B cell (primary cell): ENCODE data around the gene FHIT. TPM values are rescaled to one million over a fixed set of nuclear protein-coding genes. Genes with fewer than 3 reads are reported as not detected.

ENCODE experiments used
- ATAC-seq: fragments of 200-7000 bp; cut with Tn5 transposase; one replicate; pipeline ENCODE4 v1.10.0; 2021; ENCODE audit warnings: low read depth, mild to moderate bottlenecking, moderate number of reproducible peaks, moderate library complexity
- CTCF ChIA-PET: fragments of 350-600 bp; sonication (Branson Sonifier 250); formaldehyde crosslinking; loops from one replicate; lab custom pipeline; 2021; ENCODE audit warnings: antibody characterized with exemption, inconsistent platforms; lab: Charles Lee
- POLR2A ChIA-PET: fragments of 350-600 bp; sonication (Branson Sonifier 250); formaldehyde crosslinking; loops from one replicate; lab custom pipeline; 2021; ENCODE audit warnings: antibody characterized with exemption; lab: Charles Lee
- DNase-seq: peaks from one replicate; pipeline ENCODE4 v3.0.0; 2013
- H2AFZ ChIP-seq: 2 replicates; pipeline ENCODE4 v1.6.1; 2012; ENCODE audit warnings: mild to moderate bottlenecking, low read depth, low read length; ENCODE audit not compliant: insufficient read depth, poor library complexity, severe bottlenecking
- H3K27ac ChIP-seq, 2 donors: 1 replicate in 1 of 2; 2 replicates in 1 of 2; pipeline ENCODE4 v1.5.1; 2012 to 2013; ENCODE audit warnings: low read length in 2 of 2, mild to moderate bottlenecking in 2 of 2, moderate library complexity in 1 of 2
- H3K27me3 ChIP-seq, 4 experiments: fragments of 200-600 bp in 1 of 4; sonication (generic) in 1 of 4; replicated peaks in 1 of 4; 1 replicate in 2 of 4; 2 replicates in 2 of 4; pipeline versions ENCODE4 v1.6.1 to v1.7.0; 2013 to 2016; ENCODE audit warnings: low read length in 3 of 4, mild to moderate bottlenecking in 2 of 4, mixed read lengths in 1 of 4, moderate library complexity in 1 of 4; ENCODE audit not compliant: insufficient read depth in 4 of 4, control insufficient read depth in 3 of 4; ENCODE audit errors: control extremely low read depth in 1 of 4
- H3K36me3 ChIP-seq, 2 experiments: replicated peaks in 1 of 2; 1 replicate in 1 of 2; 2 replicates in 1 of 2; pipeline versions ENCODE4 v1.6.1 to v1.7.1; 2013; ENCODE audit warnings: low read length in 1 of 2; ENCODE audit not compliant: insufficient read depth in 2 of 2, control insufficient read depth in 1 of 2; ENCODE audit errors: control extremely low read depth in 1 of 2, extremely low read depth in 1 of 2
- H3K4me1 ChIP-seq, 2 donors: fragments of 200-600 bp in 1 of 2; sonication (generic) in 1 of 2; 1 replicate in 1 of 2; 2 replicates in 1 of 2; pipeline versions ENCODE4 v1.5.1 to v1.6.1; 2013 to 2017; ENCODE audit warnings: low read length in 2 of 2; ENCODE audit not compliant: control insufficient read depth in 2 of 2, insufficient read depth in 2 of 2
- H3K4me2 ChIP-seq: replicated peaks from 2 replicates; pipeline ENCODE3; 2012; ENCODE audit warnings: mild to moderate bottlenecking, low read depth, low read length; ENCODE audit not compliant: poor library complexity, severe bottlenecking
- H3K4me3 ChIP-seq, 5 experiments: fragments of 200-600 bp in 1 of 5; sonication (generic) in 1 of 5; 1 replicate in 3 of 5; 2 replicates in 2 of 5; pipeline versions ENCODE4 v1.5.1 to v1.7.0; 2011 to 2016; ENCODE audit warnings: low read length in 4 of 5, mild to moderate bottlenecking in 4 of 5, low read depth in 2 of 5, control low read depth in 1 of 5, moderate library complexity in 1 of 5; ENCODE audit not compliant: insufficient read depth in 1 of 5; ENCODE audit errors: control extremely low read depth in 1 of 5, extremely low read depth in 1 of 5
- H3K79me2 ChIP-seq: fragments of 200-600 bp; sonication (generic); one replicate; pipeline ENCODE4 v1.6.0; 2016; ENCODE audit warnings: low read length; ENCODE audit not compliant: control insufficient read depth, insufficient read depth
- H3K9ac ChIP-seq: fragments of 200-600 bp; sonication (generic); 2 replicates; pipeline ENCODE4 v1.6.1; 2017; ENCODE audit warnings: mild to moderate bottlenecking, low read length, moderate library complexity
- H3K9me3 ChIP-seq, 3 donors: one replicate each; pipeline versions ENCODE4 v1.6.1 to v1.7.1; 2013; ENCODE audit warnings: low read length in 2 of 3; ENCODE audit not compliant: control insufficient read depth in 2 of 3, insufficient read depth in 1 of 3; ENCODE audit errors: control extremely low read depth in 1 of 3
- H4K20me1 ChIP-seq: 2 replicates; pipeline ENCODE4 v1.6.0; 2012; ENCODE audit warnings: mild to moderate bottlenecking, low read length; ENCODE audit not compliant: insufficient read depth, control insufficient read depth, poor library complexity, severe bottlenecking
- H3K27ac Mint-ChIP-seq: one replicate; pipeline ENCODE4 v1.8.0; 2021; ENCODE audit warnings: mixed read lengths
- H3K27me3 Mint-ChIP-seq: one replicate; pipeline ENCODE4 v1.8.0; 2021; ENCODE audit warnings: mixed read lengths
- H3K4me1 Mint-ChIP-seq: one replicate; pipeline ENCODE4 v1.8.0; 2021; ENCODE audit warnings: mixed read lengths
- H3K4me3 Mint-ChIP-seq: one replicate; pipeline ENCODE4 v1.8.0; 2021; ENCODE audit warnings: mixed read lengths
- H3K9me3 Mint-ChIP-seq: one replicate; pipeline ENCODE4 v1.8.0; 2022; ENCODE audit warnings: mixed read lengths; ENCODE audit not compliant: insufficient read depth
- CTCF ChIP-seq: fragments of 200-600 bp; IDR thresholded peaks from one replicate; pipeline ENCODE4 v1.8.0; 2022; ENCODE audit warnings: antibody characterized with exemption, mild to moderate bottlenecking
- EZH2 ChIP-seq: IDR thresholded peaks from 2 replicates; pipeline ENCODE4 v1.6.1; 2012; ENCODE audit warnings: borderline replicate concordance, low read depth, mild to moderate bottlenecking, moderate library complexity, low read length; ENCODE audit not compliant: insufficient read depth, poor library complexity, severe bottlenecking
- WGBS: methylation state at CpG from one replicate; pipeline ENCODE4 v1.1.5; 2013; ENCODE audit warnings: missing lambda C conversion rate; ENCODE audit not compliant: insufficient coverage; 5-methylcytosine and 5-hydroxymethylcytosine counted together
- intact Hi-C: fragments of 100-400 bp; cut with micrococcal nuclease; formaldehyde crosslinking; loops from one replicate; pipeline ENCODE4 v1.10.0; 2022
- polyA plus RNA-seq: library from polyadenylated mRNA; depleted of rRNA; stranded (reverse); fragments of >200 nt; gene quantifications from 2 replicates; pipeline ENCODE4 v1.2.3, GENCODE V29; 2012
- total RNA-seq, 2 donors: library from RNA; stranded (reverse); fragments of 120-200 nt in 1 of 2; gene quantifications; 1 replicate in 1 of 2; 2 replicates in 1 of 2; pipeline versions ENCODE4 v1.2.3 to v1.2.4, GENCODE V29; 2013 to 2022

FHIT gene
- total and polyA plus RNA-seq, 2 donors (not counting 1 experiment from before 2014, with no cell fraction given) = 1.7 to 7.8 TPM

- H3K4me1 ChIP-seq = no peaks in the 10 kb centered on the region
- no peaks in the 10 kb centered on the region for H3K9me3 ChIP-seq
- Mint-ChIP-seq H3K9me3 (peaks cover 5% of the 10 kb centered on the region), H3K4me1 (no peaks in the 10 kb centered on the region), H3K27me3 (no peaks in the 10 kb centered on the region), H3K27ac (no peak overlapping the region), H3K4me3 (no peak overlapping the region)
- no peak overlapping the region for H2AFZ ChIP-seq
- intact Hi-C loops = no loop called here
- H3K27ac ChIP-seq = no peak overlapping the region
- DNase-seq (no peak), ATAC-seq (no peak)
- no peak overlapping the region for H3K9ac ChIP-seq
- H3K36me3 ChIP-seq = no peaks in the 10 kb centered on the region
- CTCF ChIA-PET = no interaction called here
- no peak overlapping the region for H3K4me2 ChIP-seq
- no peaks in the 10 kb centered on the region for H3K79me2 ChIP-seq
- TF ChIP-seq CTCF = no peak
- TF ChIP-seq EZH2 = no peak
- POLR2A ChIA-PET = no interaction called here
- H3K27me3 ChIP-seq = no peaks in the 10 kb centered on the region
- 100% methylated on average over 1 of the region's 3 CpGs for WGBS
- H4K20me1 ChIP-seq = no peaks in the 10 kb centered on the region
- no peak overlapping the region for H3K4me3 ChIP-seq
These were observed 852.0 kb downstream of the FHIT start for GRCh38 chr3:60399292-60399691.

- no peak overlapping the region for H2AFZ ChIP-seq
- CTCF ChIA-PET = no interaction called here
- H3K27ac ChIP-seq = no peak overlapping the region
- Mint-ChIP-seq H3K9me3 (peaks cover 5% of the 10 kb centered on the region), H3K27me3 (no peaks in the 10 kb centered on the region), H3K4me1 (no peaks in the 10 kb centered on the region), H3K4me3 (no peak overlapping the region), H3K27ac (no peak overlapping the region)
- DNase-seq (no peak), ATAC-seq (no peak)
- no peak overlapping the region for H3K4me2 ChIP-seq
- H3K4me3 ChIP-seq = no peak overlapping the region
- no peaks in the 10 kb centered on the region for H3K9me3 ChIP-seq
- no peak for TF ChIP-seq EZH2
- no peak for TF ChIP-seq CTCF
- H3K4me1 ChIP-seq = no peaks in the 10 kb centered on the region
- intact Hi-C loops = no loop called here
- POLR2A ChIA-PET = no interaction called here
- H3K9ac ChIP-seq = no peak overlapping the region
- no peaks in the 10 kb centered on the region for H3K27me3 ChIP-seq
- WGBS = no CpG with 5 or more reads among the region's 4 CpGs
- H4K20me1 ChIP-seq = no peaks in the 10 kb centered on the region
- no peaks in the 10 kb centered on the region for H3K79me2 ChIP-seq
- H3K36me3 ChIP-seq = no peaks in the 10 kb centered on the region
These were observed 856.0 kb downstream of the FHIT start for GRCh38 chr3:60395173-60395762.
